HEK293T (cell line): ENCODE results near the gene ADD1.

Experiments
- ARNT ChIP-seq: fragments of 450-650 bp; IDR thresholded peaks from 2 replicates; pipeline ENCODE4 v1.6.1; 2017; ENCODE audit warnings: mild to moderate bottlenecking
- BHLHE40 ChIP-seq: fragments of 450-650 bp; IDR thresholded peaks from 2 replicates; pipeline ENCODE4 v1.6.1; 2016; ENCODE audit warnings: mild to moderate bottlenecking, moderate library complexity, borderline replicate concordance
- ELF4 ChIP-seq: fragments of 450-650 bp; IDR thresholded peaks from 2 replicates; pipeline ENCODE4 v1.6.1; 2017; ENCODE audit warnings: antibody characterized with exemption
- FOXA1 ChIP-seq: fragments of 450-650 bp; IDR thresholded peaks from 2 replicates; pipeline ENCODE4 v1.6.1; 2016; ENCODE audit warnings: mild to moderate bottlenecking
- FOXK2 ChIP-seq: fragments of 450-650 bp; IDR thresholded peaks from 2 replicates; pipeline ENCODE4 v1.6.1; 2016; ENCODE audit warnings: mild to moderate bottlenecking
- FOXM1 ChIP-seq: fragments of 450-650 bp; IDR thresholded peaks from 2 replicates; pipeline ENCODE4 v1.6.1; 2017; ENCODE audit warnings: mild to moderate bottlenecking, borderline replicate concordance
- SP1 ChIP-seq: fragments of 450-650 bp; IDR thresholded peaks from 2 replicates; pipeline ENCODE4 v1.6.1; 2017
- SUZ12 ChIP-seq: fragments of 450-650 bp; IDR thresholded peaks from 2 replicates; pipeline ENCODE4 v1.6.1; 2016; ENCODE audit warnings: mild to moderate bottlenecking
- TARDBP ChIP-seq: fragments of 450-650 bp; IDR thresholded peaks from 2 replicates; pipeline ENCODE4 v1.6.1; 2016
- TF ChIP-seq, protein P1 (sequence below): fragments of 450-650 bp; IDR thresholded peaks from 2 replicates; pipeline ENCODE4 v1.6.1; 2016

DNA sequence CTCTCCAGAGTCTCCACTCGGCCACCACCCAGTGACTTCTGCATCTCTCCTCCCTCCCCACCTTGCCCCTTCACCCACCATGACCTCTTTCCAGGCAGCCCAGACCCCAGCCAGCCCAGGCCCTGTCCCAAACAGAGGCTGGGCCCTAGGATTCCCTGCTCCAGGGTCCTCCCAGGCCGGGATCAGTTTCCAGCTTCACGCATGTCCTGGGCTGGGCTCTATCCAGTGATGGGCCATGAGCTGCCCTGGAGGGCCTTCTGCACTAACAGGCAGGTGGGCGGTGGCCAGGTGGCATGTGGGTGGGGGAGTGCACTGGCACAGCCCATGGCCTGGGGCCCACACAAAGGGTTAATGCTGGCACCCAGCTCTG lies 20.4 kb upstream of the ADD1 start:
- TF ChIP-seq FOXK2 (no peak), SUZ12 (no peak), SP1 (no peak), ELF4 (no peak), FOXA1 (no peak), BHLHE40 (no peak), FOXM1 (no peak), ARNT (no peak), TARDBP (no peak)
- TF ChIP-seq, protein P1, sequence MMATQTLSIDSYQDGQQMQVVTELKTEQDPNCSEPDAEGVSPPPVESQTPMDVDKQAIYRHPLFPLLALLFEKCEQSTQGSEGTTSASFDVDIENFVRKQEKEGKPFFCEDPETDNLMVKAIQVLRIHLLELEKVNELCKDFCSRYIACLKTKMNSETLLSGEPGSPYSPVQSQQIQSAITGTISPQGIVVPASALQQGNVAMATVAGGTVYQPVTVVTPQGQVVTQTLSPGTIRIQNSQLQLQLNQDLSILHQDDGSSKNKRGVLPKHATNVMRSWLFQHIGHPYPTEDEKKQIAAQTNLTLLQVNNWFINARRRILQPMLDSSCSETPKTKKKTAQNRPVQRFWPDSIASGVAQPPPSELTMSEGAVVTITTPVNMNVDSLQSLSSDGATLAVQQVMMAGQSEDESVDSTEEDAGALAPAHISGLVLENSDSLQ, result no peak
